Measurements from ENCODE around the gene LETM1.

Gene LETM1

DNA sequence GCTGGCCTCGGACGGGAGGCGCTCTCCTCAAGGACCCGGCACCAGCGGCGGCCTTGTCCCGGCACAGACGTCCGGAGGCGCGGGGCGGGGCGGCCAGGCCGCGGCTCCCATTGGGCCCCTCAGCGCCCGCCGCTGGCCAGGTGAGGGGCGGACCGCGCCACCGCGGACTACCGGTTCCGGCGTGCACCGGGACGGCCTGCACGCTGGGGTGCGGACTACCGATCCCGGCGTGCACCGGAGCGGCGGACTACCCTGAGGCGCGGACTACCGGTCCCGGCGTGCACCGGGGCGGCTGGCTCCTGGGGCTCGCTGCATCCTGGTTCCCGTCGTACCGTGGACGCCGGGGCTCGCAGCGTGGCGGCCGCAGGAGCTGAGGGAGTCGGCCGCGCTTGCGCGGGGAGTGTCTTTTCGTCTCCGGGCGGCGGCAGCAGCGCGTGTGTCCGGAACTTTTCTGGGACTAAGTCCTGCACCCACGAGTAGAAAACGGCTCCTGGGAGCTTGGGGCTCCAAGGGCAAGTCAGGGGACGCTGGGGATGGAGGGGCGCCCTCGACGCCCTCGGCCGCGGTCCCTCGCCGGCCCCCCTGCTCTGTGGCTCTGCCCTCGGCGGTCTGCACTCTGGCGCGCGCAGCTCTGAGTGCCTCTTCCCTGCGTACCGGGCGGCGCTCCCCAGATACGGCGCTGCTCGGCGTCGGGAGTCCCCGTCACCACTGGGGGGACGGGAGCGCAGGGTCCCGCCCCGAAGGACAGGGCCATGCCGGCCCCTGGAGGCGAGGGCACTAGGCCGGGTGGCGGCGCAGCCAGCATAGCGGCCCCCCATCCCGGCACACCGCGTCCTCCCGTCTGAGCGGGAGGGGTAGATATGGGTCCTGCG is at the start of gene LETM1:
Gene LETM1, minus strand, starts transcription at position 86 of the 872 bp plus-strand sequence. CDS start 206 bp downstream, outside the sequence.
- peak; percentile 87 to 89 for DNase-seq (ENCODE audit: low read depth in 1 of 2, low spot score in 1 of 2)

DNA sequence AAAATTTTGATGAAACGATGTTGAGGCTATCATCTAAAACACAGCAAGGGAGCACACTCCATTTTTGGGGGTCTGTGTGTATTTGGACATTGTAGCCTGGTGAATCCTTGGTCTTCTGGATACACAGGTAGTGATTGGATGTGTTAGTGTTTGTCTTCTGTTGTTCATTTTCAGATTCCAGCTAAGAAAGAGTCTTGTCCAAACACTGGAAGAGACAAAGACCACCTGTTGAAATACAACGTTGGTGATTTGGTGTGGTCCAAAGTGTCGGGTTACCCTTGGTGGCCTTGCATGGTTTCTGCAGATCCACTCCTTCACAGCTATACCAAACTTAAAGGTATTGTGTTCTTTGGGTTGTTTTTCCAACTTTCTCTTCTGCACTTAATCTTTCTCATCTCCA is 48.1 kb upstream of the LETM1 start:
- no peak for DNase-seq (ENCODE audit: low read depth in 1 of 2, low spot score in 1 of 2)

GRCh38 chr4:1903035-1903434 is 47.1 kb upstream of the LETM1 start:
- DNase-seq (ENCODE audit: low read depth in 1 of 2, low spot score in 1 of 2), result no peak

GRCh38 chr4:1902243-1902642 is 46.3 kb upstream of the LETM1 start:
- no peak for DNase-seq (ENCODE audit: low read depth in 1 of 2, low spot score in 1 of 2)

GRCh38 chr4:1901127-1901526 is 45.2 kb upstream of the LETM1 start:
- no peak for DNase-seq (ENCODE audit: low read depth in 1 of 2, low spot score in 1 of 2)

DNA sequence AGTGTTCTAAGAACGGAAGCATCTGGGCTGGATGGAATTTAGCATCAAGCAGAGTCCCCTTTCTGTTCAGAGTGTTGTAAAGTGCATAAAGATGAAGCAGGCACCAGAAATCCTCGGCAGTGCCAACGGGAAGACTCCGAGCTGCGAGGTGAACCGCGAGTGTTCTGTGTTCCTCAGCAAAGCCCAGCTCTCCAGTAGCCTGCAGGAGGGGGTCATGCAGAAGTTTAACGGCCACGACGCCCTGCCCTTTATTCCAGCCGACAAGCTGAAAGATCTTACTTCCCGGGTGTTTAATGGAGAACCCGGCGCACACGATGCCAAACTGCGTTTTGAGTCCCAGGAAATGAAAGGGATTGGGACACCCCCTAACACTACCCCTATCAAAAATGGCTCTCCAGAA is 44.7 kb upstream of the LETM1 start:
- no peak for DNase-seq (ENCODE audit: low read depth in 1 of 2, low spot score in 1 of 2)

DNA sequence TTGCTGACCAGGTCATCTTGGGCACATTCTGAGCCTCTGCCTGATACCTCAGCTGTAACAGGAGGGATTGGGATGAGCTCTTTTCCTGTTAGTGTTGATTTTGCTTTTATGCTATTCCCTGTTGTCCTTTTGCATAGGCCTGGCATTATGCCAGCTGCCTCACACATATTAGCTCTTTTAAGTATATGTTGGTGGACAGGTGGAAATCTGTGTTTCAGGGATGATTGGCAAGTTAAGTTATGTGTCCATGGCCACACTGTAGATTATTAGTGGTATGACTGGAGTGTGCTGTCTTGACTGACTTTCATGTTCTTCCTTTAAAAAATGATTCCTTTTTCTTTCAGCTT is 44.1 kb upstream of the LETM1 start:
- no peak for DNase-seq (ENCODE audit: low read depth in 1 of 2, low spot score in 1 of 2)

DNA sequence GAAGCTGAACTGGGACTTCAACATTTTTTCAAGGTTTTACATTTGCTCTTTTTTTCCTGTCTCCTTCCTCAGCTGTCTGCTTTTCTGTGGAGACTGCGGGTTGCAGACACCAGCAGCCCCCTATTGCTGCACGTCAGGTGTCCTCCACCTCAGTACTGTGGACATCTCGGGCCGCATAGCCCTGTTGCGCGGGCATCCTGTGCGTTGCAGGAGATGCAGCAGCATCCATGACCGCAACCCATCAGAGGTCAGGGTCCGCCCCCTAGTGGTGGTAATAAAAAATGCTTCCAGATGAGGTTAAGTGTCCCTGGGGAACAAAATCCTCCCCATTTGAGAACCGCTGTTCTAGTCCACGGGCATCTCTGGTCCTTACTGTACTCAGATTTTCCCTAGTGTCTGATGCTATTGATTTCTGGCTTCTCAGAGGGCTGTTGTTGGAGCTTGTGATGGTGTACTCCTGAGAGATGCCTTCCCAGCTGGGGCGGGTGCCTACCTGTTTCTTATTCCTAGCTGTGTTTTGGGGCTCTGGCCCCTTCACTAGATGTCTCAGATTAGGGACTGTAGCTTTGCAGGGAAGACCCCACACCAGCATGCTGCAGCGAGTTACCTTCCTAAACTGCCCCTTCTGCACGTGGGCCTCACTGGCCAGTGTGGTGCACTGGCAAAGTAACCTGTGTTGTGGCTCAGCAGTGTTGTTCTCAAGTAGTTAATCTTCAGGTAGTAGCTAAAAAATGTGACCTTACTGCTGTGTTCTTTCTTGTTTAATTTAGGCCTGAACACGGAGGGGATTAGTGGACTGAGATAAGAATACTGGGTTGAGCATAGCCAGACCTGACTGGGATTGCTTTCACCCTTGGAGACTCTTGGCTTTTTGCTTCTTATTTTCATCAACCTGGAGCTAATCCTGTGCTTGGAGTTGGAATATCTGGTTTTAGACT is 43.5 kb upstream of the LETM1 start:
- peak; percentile 47 to 54 for DNase-seq (ENCODE audit: low read depth in 1 of 2, low spot score in 1 of 2)

GRCh38 chr4:1898681-1899080 is 42.7 kb upstream of the LETM1 start:
- no peak for DNase-seq (ENCODE audit: low read depth in 1 of 2, low spot score in 1 of 2)

- DNase-seq (ENCODE audit: low read depth in 1 of 2, low spot score in 1 of 2), result no peak
Observed at GRCh38 chr4:1898007-1898406, 42.1 kb upstream of the LETM1 start.

- DNase-seq (ENCODE audit: low read depth in 1 of 2, low spot score in 1 of 2), result no peak
Observed at GRCh38 chr4:1896658-1896991, 40.7 kb upstream of the LETM1 start.

- DNase-seq (ENCODE audit: low read depth in 1 of 2, low spot score in 1 of 2), result no peak
Observed at GRCh38 chr4:1895971-1896657, 40.2 kb upstream of the LETM1 start.

DNA sequence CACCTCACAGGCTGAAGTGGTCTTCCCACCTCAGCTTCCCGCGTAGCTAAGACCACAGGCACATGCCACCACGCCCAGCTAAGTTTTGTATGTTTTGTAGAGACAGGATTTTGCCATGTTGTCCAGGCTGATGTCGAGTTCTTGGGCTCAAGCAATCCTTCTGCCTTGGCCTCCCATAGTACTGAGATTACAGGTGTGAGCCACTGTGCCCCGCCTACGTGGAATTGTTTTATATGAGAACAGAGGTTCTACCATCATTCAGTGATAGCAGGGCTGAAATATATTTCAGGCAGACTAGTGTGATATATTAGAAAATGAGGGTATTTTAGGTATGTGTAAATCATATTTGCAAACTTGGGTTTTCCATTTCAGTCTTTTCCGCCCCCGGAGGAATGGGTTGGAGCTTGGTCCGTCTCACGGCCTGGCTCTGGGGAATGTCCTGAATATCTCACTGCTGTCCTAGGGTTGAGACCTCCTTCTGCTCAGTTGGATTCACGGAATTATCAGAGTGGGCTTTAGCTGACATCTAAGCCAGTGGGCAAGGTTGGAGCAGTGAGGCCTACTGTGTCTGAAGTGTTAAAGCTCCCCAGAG is 35.1 kb upstream of the LETM1 start:
- DNase-seq (ENCODE audit: low read depth in 1 of 2, low spot score in 1 of 2), result no peak

DNA sequence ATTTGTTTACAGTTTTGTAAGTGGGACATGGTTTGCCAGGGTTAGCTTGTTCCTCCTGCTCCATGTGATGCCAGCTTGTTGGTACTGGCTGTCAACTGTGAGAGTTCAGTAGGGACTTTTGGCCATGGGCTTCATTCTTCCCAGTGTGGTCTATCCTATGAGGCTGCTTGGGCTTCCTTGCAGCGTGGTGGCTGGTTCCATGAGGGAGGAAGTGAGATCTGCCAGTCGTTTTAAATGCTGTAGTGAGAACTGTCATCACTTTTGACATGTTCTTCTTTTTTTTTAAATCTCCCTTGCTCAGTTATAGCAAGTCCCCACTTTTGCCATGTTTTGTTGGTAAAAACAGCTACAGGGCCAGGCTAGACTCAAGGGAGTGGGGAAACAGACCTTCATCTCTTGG is 31.1 kb upstream of the LETM1 start:
- DNase-seq (ENCODE audit: low read depth in 1 of 2, low spot score in 1 of 2), result no peak

GRCh38 chr4:1885414-1885813 is 29.5 kb upstream of the LETM1 start:
- no peak for DNase-seq (ENCODE audit: low read depth in 1 of 2, low spot score in 1 of 2)

DNA sequence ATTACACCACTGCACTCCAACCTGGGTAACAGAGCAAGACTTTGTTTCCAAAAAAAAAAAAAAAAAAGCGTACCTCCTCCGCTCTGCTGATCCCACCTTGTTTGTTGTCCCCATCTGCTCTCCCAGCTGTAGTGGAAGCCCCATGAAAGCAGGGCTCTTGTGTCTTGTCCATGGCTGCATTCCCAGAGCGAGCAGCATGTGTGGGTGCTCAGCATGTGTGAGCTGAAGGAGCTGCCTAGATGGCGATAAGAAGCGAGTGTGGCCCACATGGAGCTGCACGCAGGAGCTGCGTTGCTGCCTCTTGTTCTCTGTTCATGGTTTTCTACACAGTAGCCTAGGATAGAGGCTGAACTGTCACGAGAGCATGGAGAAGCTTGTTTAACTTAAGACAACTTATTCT is 27.6 kb upstream of the LETM1 start:
- no peak for DNase-seq (ENCODE audit: low read depth in 1 of 2, low spot score in 1 of 2)

DNA sequence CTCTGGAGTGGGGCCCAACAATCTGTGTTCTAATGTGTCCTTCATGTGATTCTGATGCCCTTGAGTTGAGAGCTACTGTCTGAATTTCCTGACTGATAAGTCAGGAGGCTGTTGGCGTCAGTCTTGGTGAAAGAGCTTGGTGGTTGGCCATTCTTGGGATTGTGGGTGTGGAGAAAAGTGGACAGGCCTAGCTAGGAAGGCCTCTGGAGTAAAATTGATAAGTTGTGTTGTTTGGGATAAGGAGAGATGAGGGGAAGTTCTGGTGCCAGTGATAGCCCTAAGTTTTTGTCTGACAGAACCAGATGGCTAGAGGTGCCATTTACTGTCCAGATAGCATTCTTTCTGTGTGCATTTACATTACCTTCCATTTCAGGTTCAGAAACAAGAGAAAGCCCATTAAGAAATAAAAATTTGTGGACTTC is 26.9 kb upstream of the LETM1 start:
- no peak for DNase-seq (ENCODE audit: low read depth in 1 of 2, low spot score in 1 of 2)

DNA sequence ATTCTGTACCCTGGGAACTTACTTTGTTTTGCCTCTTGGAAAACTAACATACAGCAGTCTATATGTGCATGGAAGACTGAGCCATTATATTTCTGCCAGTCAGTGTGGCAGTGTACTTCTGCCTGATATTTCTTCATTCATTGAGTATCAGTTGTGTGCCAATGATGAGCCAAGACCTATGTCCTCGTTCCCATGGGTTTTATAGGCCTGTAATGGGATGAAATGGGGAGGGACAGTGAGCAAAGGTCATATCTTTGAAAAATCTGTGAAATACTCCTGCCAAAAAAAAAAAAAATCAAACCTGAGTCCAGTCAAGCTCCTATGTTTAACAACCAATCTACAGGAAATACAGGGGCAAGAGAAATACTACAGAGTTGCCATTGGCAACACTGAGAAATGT is 24.4 kb upstream of the LETM1 start:
- no peak for DNase-seq (ENCODE audit: low read depth in 1 of 2, low spot score in 1 of 2)

DNA sequence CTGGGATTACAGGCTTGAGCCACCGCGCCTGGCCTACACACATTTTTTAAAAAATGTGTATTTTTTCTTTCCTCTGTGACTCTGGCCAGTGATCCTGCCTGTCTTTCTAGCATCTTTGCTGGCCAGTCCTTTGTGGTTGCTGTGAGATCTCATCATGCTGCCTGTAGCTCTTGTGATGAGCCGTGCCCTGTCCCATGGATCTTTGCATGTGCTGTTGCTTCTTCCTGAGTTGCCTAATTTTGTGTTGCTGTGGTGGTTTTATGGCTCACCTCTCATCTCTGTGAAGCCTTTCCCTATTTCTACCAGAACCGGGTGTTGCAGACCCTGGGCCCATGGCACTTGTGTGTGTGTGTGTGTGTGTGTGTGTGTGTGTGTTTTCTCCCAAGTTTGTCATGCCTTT is 23.5 kb upstream of the LETM1 start:
- DNase-seq (ENCODE audit: low read depth in 1 of 2, low spot score in 1 of 2), result no peak

DNA sequence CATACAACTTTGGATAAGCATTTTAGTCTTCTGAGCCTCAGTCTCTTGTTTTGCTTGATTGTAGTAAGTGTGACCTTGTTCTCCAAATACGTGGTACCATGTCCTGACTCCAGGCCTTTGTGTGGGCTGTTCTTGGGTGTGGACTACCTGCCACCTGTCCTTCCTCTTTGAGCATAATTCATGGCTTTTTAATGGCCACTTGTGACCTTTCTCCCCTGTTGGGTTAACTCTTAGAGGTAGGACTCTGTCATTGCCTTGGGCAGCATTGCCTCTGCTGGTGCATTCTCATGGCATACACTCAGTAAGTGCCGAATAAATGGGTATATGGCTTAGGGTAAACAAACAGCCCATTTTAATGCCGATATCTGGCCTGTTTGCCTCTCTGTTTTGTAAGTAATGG is 18.2 kb upstream of the LETM1 start:
- no peak for DNase-seq (ENCODE audit: low read depth in 1 of 2, low spot score in 1 of 2)

GRCh38 chr4:1873776-1874175 is 17.8 kb upstream of the LETM1 start:
- DNase-seq (ENCODE audit: low read depth in 1 of 2, low spot score in 1 of 2), result no peak

All from stimulated activated CD4-positive, alpha-beta T cell treated with anti-CD3 and anti-CD28 coated beads, Interleukin-15, amount 100 ng/mL, for 1 hour (primary cell).